B cell (primary cell): Measurements from ENCODE around the gene RASGEF1B. TPM values are rescaled to one million over a fixed set of nuclear protein-coding genes. Genes with fewer than 3 reads are reported as not detected.

Source experiments
- ATAC-seq: fragments of 200-7000 bp; cut with Tn5 transposase; one replicate; pipeline ENCODE4 v1.10.0; 2021; ENCODE audit warnings: low read depth, mild to moderate bottlenecking, moderate number of reproducible peaks, moderate library complexity
- CTCF ChIA-PET: fragments of 350-600 bp; sonication (Branson Sonifier 250); formaldehyde crosslinking; loops from one replicate; lab custom pipeline; 2021; ENCODE audit warnings: antibody characterized with exemption, inconsistent platforms; lab: Charles Lee
- POLR2A ChIA-PET: fragments of 350-600 bp; sonication (Branson Sonifier 250); formaldehyde crosslinking; loops from one replicate; lab custom pipeline; 2021; ENCODE audit warnings: antibody characterized with exemption; lab: Charles Lee
- DNase-seq: peaks from one replicate; pipeline ENCODE4 v3.0.0; 2013
- H2AFZ ChIP-seq: 2 replicates; pipeline ENCODE4 v1.6.1; 2012; ENCODE audit warnings: mild to moderate bottlenecking, low read depth, low read length; ENCODE audit not compliant: insufficient read depth, poor library complexity, severe bottlenecking
- H3K27ac ChIP-seq, 2 donors: 1 replicate in 1 of 2; 2 replicates in 1 of 2; pipeline ENCODE4 v1.5.1; 2012 to 2013; ENCODE audit warnings: low read length in 2 of 2, mild to moderate bottlenecking in 2 of 2, moderate library complexity in 1 of 2
- H3K27me3 ChIP-seq, 4 experiments: fragments of 200-600 bp in 1 of 4; sonication (generic) in 1 of 4; replicated peaks in 1 of 4; 1 replicate in 2 of 4; 2 replicates in 2 of 4; pipeline versions ENCODE4 v1.6.1 to v1.7.0; 2013 to 2016; ENCODE audit warnings: low read length in 3 of 4, mild to moderate bottlenecking in 2 of 4, mixed read lengths in 1 of 4, moderate library complexity in 1 of 4; ENCODE audit not compliant: insufficient read depth in 4 of 4, control insufficient read depth in 3 of 4; ENCODE audit errors: control extremely low read depth in 1 of 4
- H3K36me3 ChIP-seq, 2 experiments: replicated peaks in 1 of 2; 1 replicate in 1 of 2; 2 replicates in 1 of 2; pipeline versions ENCODE4 v1.6.1 to v1.7.1; 2013; ENCODE audit warnings: low read length in 1 of 2; ENCODE audit not compliant: insufficient read depth in 2 of 2, control insufficient read depth in 1 of 2; ENCODE audit errors: control extremely low read depth in 1 of 2, extremely low read depth in 1 of 2
- H3K4me1 ChIP-seq, 2 donors: fragments of 200-600 bp in 1 of 2; sonication (generic) in 1 of 2; 1 replicate in 1 of 2; 2 replicates in 1 of 2; pipeline versions ENCODE4 v1.5.1 to v1.6.1; 2013 to 2017; ENCODE audit warnings: low read length in 2 of 2; ENCODE audit not compliant: control insufficient read depth in 2 of 2, insufficient read depth in 2 of 2
- H3K4me2 ChIP-seq: replicated peaks from 2 replicates; pipeline ENCODE3; 2012; ENCODE audit warnings: mild to moderate bottlenecking, low read depth, low read length; ENCODE audit not compliant: poor library complexity, severe bottlenecking
- H3K4me3 ChIP-seq, 5 experiments: fragments of 200-600 bp in 1 of 5; sonication (generic) in 1 of 5; 1 replicate in 3 of 5; 2 replicates in 2 of 5; pipeline versions ENCODE4 v1.5.1 to v1.7.0; 2011 to 2016; ENCODE audit warnings: low read length in 4 of 5, mild to moderate bottlenecking in 4 of 5, low read depth in 2 of 5, control low read depth in 1 of 5, moderate library complexity in 1 of 5; ENCODE audit not compliant: insufficient read depth in 1 of 5; ENCODE audit errors: control extremely low read depth in 1 of 5, extremely low read depth in 1 of 5
- H3K79me2 ChIP-seq: fragments of 200-600 bp; sonication (generic); one replicate; pipeline ENCODE4 v1.6.0; 2016; ENCODE audit warnings: low read length; ENCODE audit not compliant: control insufficient read depth, insufficient read depth
- H3K9ac ChIP-seq: fragments of 200-600 bp; sonication (generic); 2 replicates; pipeline ENCODE4 v1.6.1; 2017; ENCODE audit warnings: mild to moderate bottlenecking, low read length, moderate library complexity
- H3K9me3 ChIP-seq, 3 donors: one replicate each; pipeline versions ENCODE4 v1.6.1 to v1.7.1; 2013; ENCODE audit warnings: low read length in 2 of 3; ENCODE audit not compliant: control insufficient read depth in 2 of 3, insufficient read depth in 1 of 3; ENCODE audit errors: control extremely low read depth in 1 of 3
- H4K20me1 ChIP-seq: 2 replicates; pipeline ENCODE4 v1.6.0; 2012; ENCODE audit warnings: mild to moderate bottlenecking, low read length; ENCODE audit not compliant: insufficient read depth, control insufficient read depth, poor library complexity, severe bottlenecking
- H3K27ac Mint-ChIP-seq: one replicate; pipeline ENCODE4 v1.8.0; 2021; ENCODE audit warnings: mixed read lengths
- H3K27me3 Mint-ChIP-seq: one replicate; pipeline ENCODE4 v1.8.0; 2021; ENCODE audit warnings: mixed read lengths
- H3K4me1 Mint-ChIP-seq: one replicate; pipeline ENCODE4 v1.8.0; 2021; ENCODE audit warnings: mixed read lengths
- H3K4me3 Mint-ChIP-seq: one replicate; pipeline ENCODE4 v1.8.0; 2021; ENCODE audit warnings: mixed read lengths
- H3K9me3 Mint-ChIP-seq: one replicate; pipeline ENCODE4 v1.8.0; 2022; ENCODE audit warnings: mixed read lengths; ENCODE audit not compliant: insufficient read depth
- EZH2 ChIP-seq: IDR thresholded peaks from 2 replicates; pipeline ENCODE4 v1.6.1; 2012; ENCODE audit warnings: borderline replicate concordance, low read depth, mild to moderate bottlenecking, moderate library complexity, low read length; ENCODE audit not compliant: insufficient read depth, poor library complexity, severe bottlenecking
- WGBS: methylation state at CpG from one replicate; pipeline ENCODE4 v1.1.5; 2013; ENCODE audit warnings: missing lambda C conversion rate; ENCODE audit not compliant: insufficient coverage; 5-methylcytosine and 5-hydroxymethylcytosine counted together
- intact Hi-C: fragments of 100-400 bp; cut with micrococcal nuclease; formaldehyde crosslinking; loops from one replicate; pipeline ENCODE4 v1.10.0; 2022
- polyA plus RNA-seq: library from polyadenylated mRNA; depleted of rRNA; stranded (reverse); fragments of >200 nt; gene quantifications from 2 replicates; pipeline ENCODE4 v1.2.3, GENCODE V29; 2012
- total RNA-seq, 2 donors: library from RNA; stranded (reverse); fragments of 120-200 nt in 1 of 2; gene quantifications; 1 replicate in 1 of 2; 2 replicates in 1 of 2; pipeline versions ENCODE4 v1.2.3 to v1.2.4, GENCODE V29; 2013 to 2022
- TF ChIP-seq, protein P1 (sequence below): fragments of 200-600 bp; IDR thresholded peaks from one replicate; pipeline ENCODE4 v1.8.0; 2022; ENCODE audit warnings: antibody characterized with exemption, mild to moderate bottlenecking

Gene RASGEF1B
- total and polyA plus RNA-seq, 2 donors (not counting 1 experiment from before 2014, with no cell fraction given), result 20.4 to 130 TPM

DNA sequence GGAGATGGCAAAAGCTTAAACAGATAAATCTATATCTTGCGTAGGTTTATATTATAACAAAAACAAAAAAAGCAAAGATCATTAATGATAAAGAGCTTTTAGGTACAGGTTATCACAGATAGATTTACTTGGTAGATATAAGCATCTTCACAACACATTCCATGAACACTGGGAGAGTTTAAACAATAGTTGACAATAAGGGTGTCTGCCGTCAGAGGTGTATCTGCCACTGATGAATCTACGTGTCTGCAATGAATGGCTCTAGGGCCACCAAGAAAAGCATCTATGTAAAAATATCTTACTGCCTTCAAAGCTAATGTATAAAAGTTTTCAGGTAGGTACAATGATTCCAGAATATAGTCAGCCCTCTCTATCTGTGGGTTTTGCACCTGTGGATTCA lies 43.7 kb downstream of the RASGEF1B start:
- H3K27me3 Mint-ChIP-seq, result no peaks in the 10 kb centered on the region
- Histone ChIP-seq H3K27me3 (no peaks in the 10 kb centered on the region), H3K36me3 (peaks cover 12 to 77% of the 10 kb centered on the region in 2 experiments), H3K4me3 (no peak overlapping the region), H4K20me1 (peaks cover 18% of the 10 kb centered on the region), H3K9ac (no peak overlapping the region), H3K4me1 (no peaks in the 10 kb centered on the region), H3K79me2 (no peaks in the 10 kb centered on the region), H3K27ac (no peak overlapping the region), H2AFZ (no peak overlapping the region), H3K9me3 (no peaks in the 10 kb centered on the region), H3K4me2 (no peak overlapping the region)
- H3K4me3 Mint-ChIP-seq, result no peak overlapping the region
- H3K9me3 Mint-ChIP-seq, result no peaks in the 10 kb centered on the region
- DNase-seq, result no peak
- no peak overlapping the region for H3K27ac Mint-ChIP-seq
- intact Hi-C loops, result no loop called here
- CTCF ChIA-PET, result interaction anchor here (0.7 to 2.5 kb wide), 3 partner anchors 39 to 491 kb away, joined by 3 to 10 read pairs (median 5); no protein-coding TSS in a partner anchor
- peaks cover 9% of the 10 kb centered on the region for H3K4me1 Mint-ChIP-seq
- ATAC-seq, result no peak
- WGBS, result no CpG with 5 or more reads among the region's 3 CpGs
- no peak for TF ChIP-seq EZH2
- TF ChIP-seq, protein P1, sequence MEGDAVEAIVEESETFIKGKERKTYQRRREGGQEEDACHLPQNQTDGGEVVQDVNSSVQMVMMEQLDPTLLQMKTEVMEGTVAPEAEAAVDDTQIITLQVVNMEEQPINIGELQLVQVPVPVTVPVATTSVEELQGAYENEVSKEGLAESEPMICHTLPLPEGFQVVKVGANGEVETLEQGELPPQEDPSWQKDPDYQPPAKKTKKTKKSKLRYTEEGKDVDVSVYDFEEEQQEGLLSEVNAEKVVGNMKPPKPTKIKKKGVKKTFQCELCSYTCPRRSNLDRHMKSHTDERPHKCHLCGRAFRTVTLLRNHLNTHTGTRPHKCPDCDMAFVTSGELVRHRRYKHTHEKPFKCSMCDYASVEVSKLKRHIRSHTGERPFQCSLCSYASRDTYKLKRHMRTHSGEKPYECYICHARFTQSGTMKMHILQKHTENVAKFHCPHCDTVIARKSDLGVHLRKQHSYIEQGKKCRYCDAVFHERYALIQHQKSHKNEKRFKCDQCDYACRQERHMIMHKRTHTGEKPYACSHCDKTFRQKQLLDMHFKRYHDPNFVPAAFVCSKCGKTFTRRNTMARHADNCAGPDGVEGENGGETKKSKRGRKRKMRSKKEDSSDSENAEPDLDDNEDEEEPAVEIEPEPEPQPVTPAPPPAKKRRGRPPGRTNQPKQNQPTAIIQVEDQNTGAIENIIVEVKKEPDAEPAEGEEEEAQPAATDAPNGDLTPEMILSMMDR, result no peak
- POLR2A ChIA-PET, result no interaction called here

DNA sequence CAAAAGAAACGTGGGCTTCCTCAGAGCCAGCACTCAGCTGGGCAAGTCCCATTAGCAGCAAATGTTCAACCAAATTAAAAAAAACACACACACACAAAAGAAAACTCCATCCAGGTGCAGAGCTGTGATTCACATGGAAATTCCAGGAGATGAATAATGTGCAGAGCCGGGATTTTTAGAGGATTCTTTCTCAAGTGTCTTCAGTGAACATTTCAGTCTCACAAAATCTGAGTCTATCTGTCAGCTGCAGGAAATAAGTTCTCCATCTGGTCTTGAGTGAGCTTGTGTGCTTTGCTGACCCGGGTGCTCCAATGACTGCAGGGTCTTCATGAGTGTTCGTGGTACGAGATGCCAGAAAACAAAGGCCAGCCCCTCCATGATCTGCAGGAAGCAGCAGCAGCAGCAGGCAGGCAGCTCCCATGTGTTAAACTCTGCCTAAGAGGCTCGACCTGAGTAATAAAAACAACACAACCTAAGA lies 44.3 kb downstream of the RASGEF1B start:
- no peak overlapping the region for H3K27ac Mint-ChIP-seq
- no peak for ATAC-seq
- Histone ChIP-seq H3K36me3 (peaks cover 11 to 71% of the 10 kb centered on the region in 2 experiments), H3K27me3 (no peaks in the 10 kb centered on the region), H4K20me1 (peaks cover 18% of the 10 kb centered on the region), H3K79me2 (no peaks in the 10 kb centered on the region), H3K4me1 (peaks cover 0 to 6% of the 10 kb centered on the region in 2 donors), H3K9ac (no peak overlapping the region), H3K4me2 (no peak overlapping the region), H3K9me3 (no peaks in the 10 kb centered on the region), H3K27ac (no peak overlapping the region), H3K4me3 (no peak overlapping the region), H2AFZ (no peak overlapping the region)
- no peaks in the 10 kb centered on the region for H3K9me3 Mint-ChIP-seq
- H3K4me3 Mint-ChIP-seq, result no peak overlapping the region
- DNase-seq, result no peak
- H3K4me1 Mint-ChIP-seq, result peaks cover 12% of the 10 kb centered on the region
- CTCF ChIA-PET, result interaction anchor here (0.6 to 2.5 kb wide), 3 partner anchors 39 to 417 kb away, joined by 3 to 10 read pairs (median 5); no protein-coding TSS in a partner anchor
- no peak for TF ChIP-seq EZH2
- TF ChIP-seq, protein P1, result no peak
- intact Hi-C loops, result no loop called here
- POLR2A ChIA-PET, result interaction anchor here (0.7 kb wide), 1 partner anchor 31 kb away, joined by 11 read pairs; no protein-coding TSS in a partner anchor
- 75% methylated on average over 5 of the region's 6 CpGs for WGBS
- no peaks in the 10 kb centered on the region for H3K27me3 Mint-ChIP-seq
